SH-SY5Y (cell line): ENCODE data around the gene FFAR3.

Source experiments
- GATA2 ChIP-seq: IDR thresholded peaks from 2 replicates; pipeline ENCODE4 v1.6.1; 2011; ENCODE audit warnings: mild to moderate bottlenecking, low read depth, low read length
- GATA3 ChIP-seq: IDR thresholded peaks from 2 replicates; pipeline ENCODE4 v1.6.1; 2011; ENCODE audit warnings: low read depth, mild to moderate bottlenecking, low read length, moderate library complexity

DNA sequence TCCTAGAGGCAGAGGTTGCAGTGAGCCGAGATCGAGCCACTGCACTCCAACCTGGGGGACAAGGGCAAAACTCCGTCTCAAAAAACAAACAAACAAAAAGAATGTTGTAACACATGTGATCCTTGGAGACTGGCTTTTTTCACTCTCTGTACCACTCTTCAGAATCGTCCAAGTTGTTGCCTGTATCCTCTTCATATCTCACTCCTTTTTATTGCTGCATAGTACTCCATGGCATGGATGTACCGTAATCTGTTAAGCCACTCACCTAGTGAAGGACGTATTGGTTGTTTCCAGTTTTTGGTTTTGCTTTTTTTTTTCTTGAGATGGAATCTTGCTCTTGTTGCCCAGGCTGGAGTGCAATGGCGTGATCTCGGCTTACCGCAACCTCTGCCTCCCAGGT is 36.2 kb upstream of the FFAR3 start:
- TF ChIP-seq GATA2 (no peak), GATA3 (no peak)
